Fibroblast of villous mesenchyme (primary cell): Measurements from ENCODE around the gene FBXL19. TPM values are rescaled to one million over a fixed set of nuclear protein-coding genes. Genes with fewer than 3 reads are reported as not detected.

ENCODE experiments used
- DNase-seq: peaks from one replicate; pipeline ENCODE4 v3.0.0-alpha.2; 2010; ENCODE audit warnings: low read depth
- H3K4me3 ChIP-seq: 2 replicates; pipeline ENCODE4 v1.5.1; 2011; ENCODE audit warnings: low read depth, mild to moderate bottlenecking, low read length
- CTCF ChIP-seq: IDR thresholded peaks from 2 replicates; pipeline ENCODE4 v1.5.1; 2012; ENCODE audit warnings: low read depth, mild to moderate bottlenecking, low read length; ENCODE audit not compliant: insufficient read depth
- total RNA-seq: library from RNA; depleted of rRNA; stranded (reverse); fragments of >200 nt; gene quantifications from 2 replicates; pipeline ENCODE4 v1.2.3, GENCODE V29; 2012

The FBXL19 gene
- total RNA-seq: 26.8 and 29.3 TPM in 2 replicates

GRCh38 chr16:30923554-30924075, at the start of gene FBXL19:
Gene FBXL19 (plus strand): TSS chr16:30923572. CDS start chr16:30925755, 2,183 bp downstream.
- H3K4me3 ChIP-seq: peak within 1 kb of the TSS; percentile 99
- no peak for DNase-seq
- no peak for TF ChIP-seq CTCF

GRCh38 chr16:30874244-30874820, 49.0 kb upstream of the FBXL19 start:
- no peak for TF ChIP-seq CTCF
- peak overlapping the region; percentile 73 for H3K4me3 ChIP-seq
- DNase-seq: no peak

GRCh38 chr16:30874821-30875717, 48.3 kb upstream of the FBXL19 start:
- peak; percentile 90 for DNase-seq
- peak overlapping the region; percentile 73 for H3K4me3 ChIP-seq
- no peak for TF ChIP-seq CTCF

GRCh38 chr16:30875871-30876801, 47.2 kb upstream of the FBXL19 start:
- peak overlapping the region; percentile 73 for H3K4me3 ChIP-seq
- no peak for TF ChIP-seq CTCF
- DNase-seq: no peak

- TF ChIP-seq CTCF: no peak
- DNase-seq: no peak
- peak overlapping the region; percentile 73 for H3K4me3 ChIP-seq
Measured at GRCh38 chr16:30876867-30877266, 46.5 kb upstream of the FBXL19 start.
